ENCODE measurements around the gene LIMK2. TPM values are rescaled to one million over a fixed set of nuclear protein-coding genes. Genes with fewer than 3 reads are reported as not detected.

The LIMK2 gene
- total RNA-seq, 1 donor from 2014 or later: 75.9 TPM

DNA sequence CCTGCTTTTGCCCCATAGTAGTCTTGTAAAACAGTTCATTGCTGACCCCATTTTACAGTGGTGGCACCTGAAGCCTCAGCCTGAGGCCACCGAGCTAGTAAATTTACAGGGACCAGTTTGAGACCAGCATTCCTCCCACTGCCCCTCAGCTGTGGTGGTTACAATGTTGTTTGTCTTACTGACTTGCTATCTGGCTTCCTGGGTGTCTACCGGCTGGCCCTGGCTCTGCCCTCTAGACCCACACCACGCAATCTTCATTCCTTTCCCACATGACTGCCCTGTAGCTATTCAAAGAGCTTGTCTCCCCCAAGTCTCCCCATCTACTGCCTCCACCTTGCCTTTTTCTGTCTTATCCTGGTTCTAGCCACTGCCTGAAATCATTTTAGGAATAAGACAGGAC is 59.4 kb downstream of the LIMK2 start:
- DNase-seq (ENCODE audit: low read depth in 2 of 2): no peak

- DNase-seq (ENCODE audit: low read depth in 2 of 2): peak; percentile 63 to 74
These were observed 60.7 kb downstream of the LIMK2 start for GRCh38 chr22:31272522-31273446.

- no peak for DNase-seq (ENCODE audit: low read depth in 2 of 2)
These were observed 61.9 kb downstream of the LIMK2 start for GRCh38 chr22:31274017-31274416.

DNA sequence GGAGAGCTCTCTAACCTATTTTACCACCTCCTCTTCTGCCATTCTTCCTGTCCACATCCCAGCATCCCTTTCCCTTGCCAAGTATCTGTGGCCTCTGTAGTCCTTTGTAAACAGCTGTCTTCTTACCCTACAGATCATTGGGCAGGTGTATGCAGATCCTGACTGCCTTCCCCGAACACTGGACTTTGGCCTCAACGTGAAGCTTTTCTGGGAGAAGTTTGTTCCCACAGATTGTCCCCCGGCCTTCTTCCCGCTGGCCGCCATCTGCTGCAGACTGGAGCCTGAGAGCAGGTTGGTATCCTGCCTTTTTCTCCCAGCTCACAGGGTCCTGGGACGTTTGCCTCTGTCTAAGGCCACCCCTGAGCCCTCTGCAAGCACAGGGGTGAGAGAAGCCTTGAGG is 62.9 kb downstream of the LIMK2 start:
- no peak for DNase-seq (ENCODE audit: low read depth in 2 of 2)

DNA sequence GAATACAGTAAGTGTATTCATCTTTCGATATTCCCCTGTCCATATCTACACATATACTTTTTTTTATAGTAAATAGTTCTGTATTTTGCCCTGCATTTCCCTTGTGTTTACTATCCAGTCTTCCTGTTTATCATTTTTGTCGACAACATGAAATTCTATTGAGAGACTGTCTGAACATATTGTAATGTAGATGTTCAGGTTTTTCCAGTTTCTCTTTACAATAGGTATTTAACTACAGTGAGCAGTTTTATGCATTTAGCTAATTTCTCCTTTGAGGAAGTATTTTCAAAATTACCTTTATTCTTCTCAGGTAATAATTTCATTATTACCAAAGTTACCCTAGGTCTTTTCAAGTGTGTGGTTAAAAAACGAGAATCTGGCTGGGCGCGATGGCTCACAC is 63.5 kb downstream of the LIMK2 start:
- DNase-seq (ENCODE audit: low read depth in 2 of 2): no peak

- DNase-seq (ENCODE audit: low read depth in 2 of 2): no peak
These were observed 64.5 kb downstream of the LIMK2 start for GRCh38 chr22:31276426-31277167.

GRCh38 chr22:31277741-31278140 is 65.6 kb downstream of the LIMK2 start:
- no peak for DNase-seq (ENCODE audit: low read depth in 2 of 2)

- DNase-seq (ENCODE audit: low read depth in 2 of 2): no peak
These were observed 66.1 kb downstream of the LIMK2 start for GRCh38 chr22:31278151-31278621.

DNA sequence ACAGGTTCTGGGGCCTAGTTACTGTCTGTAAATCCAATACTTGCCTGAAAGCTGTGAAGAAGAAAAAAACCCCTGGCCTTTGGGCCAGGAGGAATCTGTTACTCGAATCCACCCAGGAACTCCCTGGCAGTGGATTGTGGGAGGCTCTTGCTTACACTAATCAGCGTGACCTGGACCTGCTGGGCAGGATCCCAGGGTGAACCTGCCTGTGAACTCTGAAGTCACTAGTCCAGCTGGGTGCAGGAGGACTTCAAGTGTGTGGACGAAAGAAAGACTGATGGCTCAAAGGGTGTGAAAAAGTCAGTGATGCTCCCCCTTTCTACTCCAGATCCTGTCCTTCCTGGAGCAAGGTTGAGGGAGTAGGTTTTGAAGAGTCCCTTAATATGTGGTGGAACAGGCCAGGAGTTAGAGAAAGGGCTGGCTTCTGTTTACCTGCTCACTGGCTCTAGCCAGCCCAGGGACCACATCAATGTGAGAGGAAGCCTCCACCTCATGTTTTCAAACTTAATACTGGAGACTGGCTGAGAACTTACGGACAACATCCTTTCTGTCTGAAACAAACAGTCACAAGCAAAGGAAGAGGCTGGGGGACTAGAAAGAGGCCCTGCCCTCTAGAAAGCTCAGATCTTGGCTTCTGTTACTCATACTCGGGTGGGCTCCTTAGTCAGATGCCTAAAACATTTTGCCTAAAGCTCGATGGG is 66.7 kb downstream of the LIMK2 start:
- no peak for DNase-seq (ENCODE audit: low read depth in 2 of 2)

DNA sequence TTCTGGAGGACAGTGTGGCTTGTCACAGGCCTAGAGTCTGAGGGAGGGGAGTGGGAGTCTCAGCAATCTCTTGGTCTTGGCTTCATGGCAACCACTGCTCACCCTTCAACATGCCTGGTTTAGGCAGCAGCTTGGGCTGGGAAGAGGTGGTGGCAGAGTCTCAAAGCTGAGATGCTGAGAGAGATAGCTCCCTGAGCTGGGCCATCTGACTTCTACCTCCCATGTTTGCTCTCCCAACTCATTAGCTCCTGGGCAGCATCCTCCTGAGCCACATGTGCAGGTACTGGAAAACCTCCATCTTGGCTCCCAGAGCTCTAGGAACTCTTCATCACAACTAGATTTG is 67.2 kb downstream of the LIMK2 start:
- no peak for DNase-seq (ENCODE audit: low read depth in 2 of 2)

GRCh38 chr22:31279821-31280505 is 67.9 kb downstream of the LIMK2 start:
- DNase-seq (ENCODE audit: low read depth in 2 of 2): no peak

- no peak for DNase-seq (ENCODE audit: low read depth in 2 of 2)
These were observed 69.6 kb downstream of the LIMK2 start for GRCh38 chr22:31281733-31282132.

DNA sequence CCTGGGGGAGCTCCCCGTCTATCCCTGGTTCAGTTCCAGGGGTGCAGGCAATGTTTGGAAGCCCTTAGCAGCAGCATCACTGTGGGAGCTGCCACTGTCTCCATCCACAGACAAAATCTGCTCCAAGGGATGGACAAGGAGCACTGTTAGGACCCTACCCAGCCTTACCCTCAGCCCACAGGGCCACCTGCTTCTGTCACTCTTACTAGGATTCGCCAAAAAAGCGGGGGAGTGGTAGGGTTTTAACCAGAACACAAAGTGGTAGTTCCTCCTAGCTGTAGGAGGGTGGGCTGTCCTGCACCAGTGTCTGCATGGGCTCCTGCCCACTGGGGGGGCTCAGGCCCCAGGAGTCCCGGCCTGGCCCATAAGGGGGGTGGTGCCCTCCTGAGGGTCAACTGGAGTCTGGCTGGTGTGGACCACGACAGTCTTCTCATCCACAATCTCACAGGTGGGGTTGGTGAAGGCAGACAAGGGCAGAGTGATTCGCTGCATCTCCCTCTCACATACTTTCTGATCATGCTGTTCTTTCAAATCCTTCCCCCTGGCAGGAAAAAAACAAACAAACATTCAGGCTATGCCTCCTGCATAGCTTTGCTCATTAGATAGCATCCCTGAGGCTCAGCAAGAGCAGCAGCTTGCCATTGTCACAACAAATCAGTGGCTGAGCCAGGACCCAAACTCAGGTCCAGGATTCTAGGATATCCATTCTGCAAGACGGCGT is 70.8 kb downstream of the LIMK2 start:
- no peak for DNase-seq (ENCODE audit: low read depth in 2 of 2)

- peak in 1 of 2 donors; percentile 20 for DNase-seq (ENCODE audit: low read depth in 2 of 2)
These were observed 72.4 kb downstream of the LIMK2 start for GRCh38 chr22:31284281-31285155.

GRCh38 chr22:31286360-31287255 is 74.5 kb downstream of the LIMK2 start:
- peak in 1 of 2 donors; percentile 67 for DNase-seq (ENCODE audit: low read depth in 2 of 2)

DNA sequence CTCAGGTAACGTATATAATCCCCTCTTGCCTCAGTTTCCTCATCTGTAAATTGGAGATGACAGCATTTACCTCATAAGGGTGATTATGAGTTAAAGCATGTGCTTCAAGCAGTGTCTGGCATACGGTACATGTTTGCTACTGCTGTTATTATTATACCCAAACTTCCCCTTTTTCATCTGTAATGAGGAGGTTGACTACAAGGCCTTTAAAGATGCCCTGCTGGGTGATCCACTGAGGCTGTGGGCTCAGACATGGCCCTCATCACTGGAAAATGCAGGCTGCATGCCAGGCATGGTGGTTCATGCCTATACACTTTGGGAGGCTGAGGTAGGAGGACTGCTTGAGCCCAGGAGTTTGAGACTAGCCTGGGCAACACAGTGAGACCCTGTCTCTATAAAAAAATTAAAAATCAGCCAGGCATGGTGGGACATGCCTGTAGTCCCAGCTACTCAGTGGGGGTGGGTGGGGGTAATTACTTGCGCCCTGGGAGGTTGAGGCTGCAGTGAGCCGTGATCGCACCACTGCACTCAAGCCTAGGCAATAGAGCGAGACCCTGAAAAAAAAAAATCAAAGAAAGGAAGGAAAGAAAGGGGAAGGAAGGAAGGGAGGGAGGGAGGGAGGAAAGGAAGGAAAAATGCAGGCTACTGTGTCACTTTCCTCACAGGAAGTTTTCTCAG is 75.9 kb downstream of the LIMK2 start:
- DNase-seq (ENCODE audit: low read depth in 2 of 2): no peak

- no peak for DNase-seq (ENCODE audit: low read depth in 2 of 2)
These were observed 76.6 kb downstream of the LIMK2 start for GRCh38 chr22:31288496-31289240.
